Kidney capillary endothelial cell (primary cell): ENCODE measurements around the gene EMC10.
A peak's percentile ranks its signal among the peaks of the same experiment; 100 is the strongest.
"Not testable (repeated sequence)": the region's sequence is repeated elsewhere in the genome, so short reads cannot be mapped to it uniquely, and the experiment has no call there.

ENCODE experiments used
- DNase-seq: peaks from one replicate; pipeline ENCODE4 v3.0.0-alpha.2; 2018; ENCODE audit warnings: low spot score

The EMC10 gene

DNA sequence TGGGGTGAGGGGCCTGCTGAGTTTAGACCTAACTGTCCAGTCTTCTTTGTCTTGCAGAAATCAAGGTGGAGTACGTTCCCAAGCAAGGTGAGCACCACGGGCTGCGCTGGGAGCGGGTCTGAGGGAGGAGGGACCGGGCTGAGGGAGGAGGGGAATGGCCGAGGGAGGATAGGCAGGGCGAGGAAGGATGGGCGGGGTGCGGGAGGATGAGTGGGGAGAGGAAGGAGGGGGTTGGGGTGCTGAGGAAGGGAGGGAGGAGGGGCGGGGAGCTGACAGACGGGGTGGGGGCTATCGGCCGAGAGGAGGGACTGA lies 25.1 kb upstream of the EMC10 start:
- no peak for DNase-seq

DNA sequence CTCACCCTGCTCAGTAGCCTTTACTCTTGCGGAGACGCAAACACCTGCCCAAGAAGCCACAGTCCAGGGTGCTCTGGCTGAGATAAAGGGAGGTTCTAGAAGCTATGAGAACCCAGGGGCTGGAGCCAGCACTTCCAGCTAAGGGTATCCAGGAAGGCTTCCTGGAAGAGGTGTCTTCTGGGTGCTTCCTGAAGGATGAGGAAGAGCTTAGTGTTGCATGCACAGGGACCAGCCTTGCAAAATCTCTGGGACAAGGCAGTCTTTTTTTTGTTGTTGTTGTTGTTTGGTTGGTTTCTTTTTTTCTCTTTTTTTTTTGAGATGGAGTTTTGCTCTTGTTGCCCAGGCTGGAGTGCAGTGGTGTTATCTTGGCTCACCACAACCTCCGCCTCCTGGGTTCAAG lies 23.1 kb upstream of the EMC10 start:
- no peak for DNase-seq

DNA sequence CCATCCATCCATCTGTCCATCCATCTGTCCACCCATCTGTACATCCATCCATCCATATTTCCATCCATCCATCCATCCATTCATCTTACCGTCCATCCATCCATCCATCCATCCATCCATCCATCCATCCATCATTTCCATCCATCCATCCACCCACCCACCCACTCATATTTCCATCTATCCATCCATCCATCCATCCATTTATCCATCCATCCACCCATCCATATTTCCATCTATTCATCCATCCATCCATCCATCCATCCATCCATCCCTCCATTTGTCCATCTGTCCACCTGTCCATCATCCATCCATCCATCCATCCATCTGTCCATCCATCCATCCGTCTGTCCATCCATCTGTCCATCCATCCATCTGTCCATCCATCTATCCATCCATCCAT lies 20.3 kb upstream of the EMC10 start:
- no peak for DNase-seq

DNA sequence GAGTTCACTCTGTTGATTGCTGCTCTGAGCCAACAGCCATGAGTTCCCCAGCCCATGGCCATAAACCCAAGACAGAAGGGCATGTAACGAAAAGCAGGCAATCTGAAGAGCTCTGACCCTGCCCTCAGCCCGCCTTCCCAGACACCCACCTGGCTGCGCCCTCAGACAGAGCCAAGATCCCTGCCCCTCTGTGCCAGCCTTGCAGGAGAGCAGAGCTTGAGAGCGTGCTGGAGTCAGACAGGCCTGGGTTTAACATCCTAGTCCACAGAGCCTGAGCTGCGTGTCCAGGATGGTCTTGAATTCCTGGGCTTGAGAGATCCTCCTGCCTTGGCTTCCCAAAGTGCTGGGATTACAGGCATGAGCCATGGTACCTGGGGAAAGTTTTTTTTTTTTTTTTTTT lies 19.0 kb upstream of the EMC10 start:
- DNase-seq = no peak

DNA sequence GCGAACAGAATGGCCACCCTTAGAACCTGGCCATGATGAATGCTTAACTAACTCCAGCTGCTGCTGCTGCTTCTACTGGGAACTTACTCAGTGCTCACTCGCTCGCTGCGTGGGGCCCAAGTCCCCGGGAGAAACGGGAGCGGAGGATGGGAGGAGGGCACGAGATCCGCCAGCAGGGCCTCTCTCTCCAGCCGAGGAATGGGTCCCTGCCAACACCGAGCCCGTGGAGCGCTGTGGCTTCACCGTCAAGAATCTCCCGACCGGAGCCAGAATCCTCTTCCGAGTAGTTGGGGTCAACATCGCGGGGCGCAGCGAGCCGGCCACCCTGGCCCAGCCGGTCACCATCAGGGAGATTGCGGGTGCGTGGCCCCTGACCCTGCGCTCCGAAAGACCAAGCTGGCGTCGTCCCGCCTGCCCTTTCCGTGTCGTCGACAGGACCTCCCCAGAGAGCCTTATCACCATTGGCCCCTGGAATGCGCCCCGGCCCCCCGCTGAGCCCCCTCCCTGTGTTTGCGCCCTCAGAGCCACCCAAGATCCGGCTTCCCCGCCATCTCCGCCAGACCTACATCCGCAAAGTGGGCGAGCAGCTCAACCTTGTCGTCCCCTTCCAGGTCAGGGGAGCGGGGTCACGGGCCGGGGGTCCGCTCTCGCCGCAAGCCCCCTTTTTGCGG lies 17.8 kb upstream of the EMC10 start:
- DNase-seq = no peak

DNA sequence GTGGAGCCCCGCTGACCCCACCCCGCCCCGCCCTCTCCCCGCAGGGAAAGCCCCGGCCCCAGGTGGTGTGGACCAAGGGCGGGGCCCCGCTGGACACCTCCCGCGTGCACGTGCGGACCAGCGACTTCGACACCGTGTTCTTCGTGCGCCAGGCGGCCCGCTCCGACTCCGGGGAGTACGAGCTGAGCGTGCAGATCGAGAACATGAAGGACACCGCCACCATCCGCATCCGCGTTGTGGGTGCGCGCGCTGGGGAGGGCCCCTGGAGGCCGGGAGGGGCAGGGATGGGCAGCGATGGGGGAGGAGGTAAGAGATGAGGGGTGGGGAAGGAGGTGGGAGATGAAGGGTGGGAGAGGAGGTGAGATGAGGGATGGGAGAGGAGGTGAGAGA lies 17.2 kb upstream of the EMC10 start:
- no peak for DNase-seq

DNA sequence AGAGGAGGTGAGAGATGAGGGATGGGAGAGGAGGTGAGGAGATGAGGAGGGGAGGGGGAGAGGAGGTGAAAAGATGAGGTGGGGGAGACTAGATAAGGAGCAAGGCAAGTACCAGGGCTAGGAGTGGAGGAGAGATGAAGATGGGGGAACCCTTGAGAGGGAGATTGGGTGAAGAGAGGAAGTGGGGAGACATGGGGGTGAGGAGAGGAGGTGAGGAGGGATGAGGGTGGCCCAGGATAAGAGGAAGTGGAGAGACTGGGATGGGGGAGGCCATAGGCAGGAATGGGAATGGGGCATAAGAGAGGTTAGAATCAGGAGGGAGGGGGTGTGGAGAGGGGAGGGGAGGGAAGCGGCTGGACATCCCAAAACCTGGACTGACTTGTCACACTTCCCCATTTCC lies 16.7 kb upstream of the EMC10 start:
- no peak for DNase-seq

DNA sequence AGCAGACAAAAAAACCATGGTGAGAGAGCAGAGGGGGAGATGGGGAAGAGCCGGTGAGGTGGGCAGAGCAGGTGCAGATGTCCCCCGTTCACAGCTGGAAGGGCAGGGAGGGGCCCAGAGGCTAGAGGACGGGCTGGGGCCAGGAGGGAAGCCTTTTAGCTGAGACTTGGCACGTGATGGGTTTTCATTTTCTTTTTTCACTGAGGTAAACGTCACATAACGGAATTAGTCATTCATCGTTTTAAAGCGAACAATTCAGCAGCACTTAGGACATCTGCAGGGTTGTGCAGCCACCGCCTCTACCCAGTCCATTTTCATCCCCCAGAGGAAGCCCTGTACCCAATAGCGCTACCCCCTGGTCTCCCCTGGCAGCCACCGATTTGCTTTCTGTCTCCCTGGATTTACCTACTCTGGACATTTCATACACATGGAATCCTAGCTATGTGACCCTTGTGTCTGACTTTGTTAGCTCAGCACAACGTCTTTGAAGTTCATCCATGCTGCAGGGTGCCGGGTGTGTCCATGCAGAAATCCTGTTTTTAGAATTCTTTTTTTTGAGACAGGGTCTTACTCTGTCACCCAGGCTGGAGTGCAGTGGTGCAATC lies 16.0 kb upstream of the EMC10 start:
- DNase-seq = no peak

DNA sequence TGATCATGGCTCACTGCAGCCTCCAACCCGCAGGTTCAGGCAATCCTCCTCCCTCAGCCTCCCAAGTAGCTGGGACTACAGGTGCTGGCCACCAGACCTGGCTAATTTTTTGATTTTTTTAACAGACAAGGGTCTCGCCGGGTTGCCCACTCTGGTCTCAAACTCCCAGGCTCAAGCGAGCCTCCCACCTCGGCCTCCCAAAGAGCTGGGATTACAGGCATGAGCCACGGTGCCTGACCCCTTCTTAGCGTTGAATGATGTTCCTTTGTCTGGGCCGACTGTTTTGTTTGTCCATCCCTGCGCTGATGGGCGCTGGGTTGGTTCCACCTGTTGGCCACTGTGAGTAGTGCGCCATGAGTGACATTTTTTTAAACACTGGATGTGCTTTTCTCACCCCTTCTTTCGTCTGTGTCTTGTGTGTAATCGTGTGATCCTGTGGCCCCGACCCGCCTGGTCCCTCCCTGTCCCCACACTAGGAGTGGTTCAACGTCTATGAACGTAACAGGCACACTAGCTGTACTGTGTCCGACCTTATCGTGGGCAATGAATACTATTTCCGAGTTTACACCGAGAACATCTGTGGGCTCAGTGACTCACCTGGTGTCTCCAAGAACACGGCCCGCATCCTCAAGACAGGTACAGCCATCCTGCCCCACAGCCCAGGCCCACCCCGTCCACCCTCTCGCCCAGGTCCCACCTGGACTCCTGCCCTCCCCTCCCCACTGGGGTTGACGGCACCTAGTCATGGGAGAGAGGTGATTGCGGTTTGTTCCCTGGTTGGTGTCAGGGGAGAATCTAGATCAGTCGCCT lies 15.0 kb upstream of the EMC10 start:
- DNase-seq = peak; percentile 59

DNA sequence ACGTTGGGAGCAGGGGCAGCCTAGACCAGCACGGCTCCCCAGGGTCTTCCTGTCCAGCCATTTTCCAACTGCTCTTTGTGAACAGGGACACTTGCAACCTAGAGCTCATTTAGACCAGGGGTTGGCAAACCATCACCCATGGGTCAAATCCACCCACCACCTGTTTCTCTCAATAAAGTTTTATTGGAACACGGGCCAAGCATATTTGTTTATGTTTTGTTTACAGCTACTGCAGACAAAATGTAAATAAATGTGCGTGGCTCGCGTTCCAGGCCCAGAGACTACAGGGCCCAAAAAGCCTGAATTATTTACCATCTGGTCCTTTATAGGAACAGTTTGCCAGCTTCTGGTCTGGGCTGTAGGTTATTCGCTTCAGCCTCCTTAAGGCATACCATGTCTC lies 13.3 kb upstream of the EMC10 start:
- no peak for DNase-seq

DNA sequence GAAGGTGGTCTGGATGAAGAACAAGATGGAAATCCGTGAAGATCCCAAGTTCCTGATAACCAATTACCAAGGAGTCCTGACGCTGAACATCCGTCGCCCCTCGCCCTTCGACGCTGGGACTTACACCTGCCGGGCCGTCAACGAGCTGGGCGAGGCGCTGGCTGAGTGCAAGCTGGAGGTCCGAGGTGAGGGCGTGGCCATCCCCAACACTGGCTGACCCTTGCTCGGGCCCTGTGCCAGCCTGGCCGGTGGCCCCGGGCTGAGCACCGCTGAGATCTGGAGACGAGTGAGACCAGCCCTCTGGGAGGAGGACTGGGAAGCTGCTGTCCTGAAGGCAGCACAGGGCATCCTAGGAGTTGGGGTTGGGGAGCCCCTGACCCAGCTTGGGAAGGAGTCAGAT lies 12.0 kb upstream of the EMC10 start:
- DNase-seq = no peak

DNA sequence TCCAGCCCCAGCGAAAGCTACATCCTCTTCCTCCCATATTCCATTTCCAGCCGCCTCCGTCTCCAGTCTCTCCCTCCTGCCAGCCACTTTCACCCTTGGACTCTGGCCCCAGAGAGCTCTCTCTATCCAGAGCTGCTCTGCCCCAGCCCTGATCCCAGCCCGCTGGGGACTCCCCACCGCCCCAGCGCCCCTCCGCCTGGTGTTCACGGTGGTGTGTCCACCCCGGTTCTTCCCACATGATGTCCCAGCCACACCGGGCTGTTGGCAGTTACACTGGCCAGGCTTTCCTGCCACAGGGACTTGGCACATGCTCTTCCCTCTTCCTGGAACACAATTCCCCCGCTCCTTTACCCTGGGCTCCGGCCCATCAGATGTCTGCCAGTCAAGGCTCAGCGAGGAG lies 11.3 kb upstream of the EMC10 start:
- DNase-seq = no peak

DNA sequence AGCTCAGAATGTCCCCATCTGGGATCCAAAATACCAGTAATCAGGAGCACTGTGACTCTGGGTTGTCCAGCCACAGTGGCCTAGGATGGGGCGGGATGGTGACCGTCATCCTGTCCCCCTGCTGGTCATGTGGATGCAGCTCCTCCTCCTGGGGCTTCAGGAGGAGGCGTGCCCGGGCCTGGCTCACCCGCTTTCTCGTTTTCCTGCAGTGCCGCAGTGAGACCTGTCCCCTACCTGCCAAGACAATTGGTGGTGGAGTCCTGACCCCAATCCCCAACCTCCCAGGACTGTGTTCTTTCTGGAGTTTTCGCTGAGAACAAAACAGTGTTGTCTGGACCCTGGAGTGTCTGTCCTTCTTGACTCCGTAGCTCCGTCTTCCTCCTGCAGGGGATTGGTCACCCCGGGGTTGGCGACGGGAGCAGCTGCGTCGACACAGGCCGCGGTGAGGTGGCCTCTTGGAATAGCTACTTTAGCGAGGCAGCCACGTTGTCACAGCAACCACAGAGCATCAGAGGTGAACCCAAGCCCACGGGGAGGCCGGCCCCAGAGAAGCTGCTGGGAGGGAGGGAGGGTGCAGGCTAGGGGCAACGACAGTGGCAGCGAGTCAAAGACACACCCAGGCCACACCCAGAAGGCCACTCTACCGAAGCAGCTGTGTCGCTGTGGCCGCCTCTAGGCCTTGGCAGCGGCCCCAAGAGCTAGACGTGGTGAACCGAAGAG lies 10.2 kb upstream of the EMC10 start:
- DNase-seq = peak; percentile 18

DNA sequence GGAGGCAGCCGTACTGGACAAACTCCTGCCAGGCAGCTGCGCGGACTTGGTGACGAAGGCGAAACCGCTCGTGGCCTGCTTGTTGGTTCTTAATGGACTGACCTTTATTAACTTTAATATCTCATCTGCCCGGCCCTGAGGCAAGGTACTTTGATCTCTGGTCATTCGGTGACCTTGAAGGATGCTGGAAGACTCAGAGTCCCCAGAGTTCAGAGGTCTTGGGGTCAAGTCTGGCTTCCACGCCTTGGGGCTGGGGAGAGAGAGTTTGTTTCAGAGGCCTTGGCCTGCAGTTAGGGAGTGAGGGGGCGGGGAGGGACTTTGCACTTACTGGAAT lies 9.6 kb upstream of the EMC10 start:
- DNase-seq = no peak

DNA sequence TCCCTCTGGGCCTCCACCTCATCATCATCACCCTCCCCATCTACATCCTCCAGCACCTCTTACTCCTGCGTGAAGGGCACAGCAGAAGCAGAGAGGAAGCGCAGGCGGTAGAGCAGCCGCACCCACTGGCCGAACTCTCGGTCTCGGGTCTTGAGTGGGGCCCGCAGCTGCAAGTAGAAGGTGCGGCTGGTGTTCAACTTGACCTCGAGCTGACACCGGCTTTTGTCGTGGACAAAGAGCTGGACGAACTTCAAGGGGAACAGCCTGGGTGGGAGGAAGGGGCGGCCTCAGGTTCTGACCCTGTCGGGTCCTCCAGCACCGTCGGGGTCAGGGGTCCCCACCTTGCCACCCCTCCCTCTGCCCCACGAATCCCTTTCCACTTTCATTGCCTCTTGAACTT lies 8.7 kb upstream of the EMC10 start:
- DNase-seq = no peak

DNA sequence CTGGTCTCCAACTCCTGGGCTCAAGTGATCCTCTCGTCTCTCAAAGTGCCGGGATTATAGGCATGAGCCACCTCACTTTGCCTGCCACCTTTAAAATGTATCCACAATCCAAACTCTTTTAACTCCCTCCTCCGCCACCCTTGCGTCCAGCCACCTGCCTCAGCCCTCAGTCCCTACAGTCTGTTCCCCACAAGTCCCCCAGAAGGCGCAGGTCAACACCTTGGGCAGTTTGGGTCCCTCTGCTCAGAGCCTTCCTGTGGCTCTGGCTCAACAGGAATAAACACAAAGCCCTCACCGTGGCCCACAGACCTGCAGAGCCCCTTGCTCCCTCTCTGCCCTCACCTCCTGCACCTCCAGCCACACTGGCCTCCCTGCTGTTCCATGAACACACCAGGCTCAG lies 7.5 kb upstream of the EMC10 start:
- DNase-seq = no peak

DNA sequence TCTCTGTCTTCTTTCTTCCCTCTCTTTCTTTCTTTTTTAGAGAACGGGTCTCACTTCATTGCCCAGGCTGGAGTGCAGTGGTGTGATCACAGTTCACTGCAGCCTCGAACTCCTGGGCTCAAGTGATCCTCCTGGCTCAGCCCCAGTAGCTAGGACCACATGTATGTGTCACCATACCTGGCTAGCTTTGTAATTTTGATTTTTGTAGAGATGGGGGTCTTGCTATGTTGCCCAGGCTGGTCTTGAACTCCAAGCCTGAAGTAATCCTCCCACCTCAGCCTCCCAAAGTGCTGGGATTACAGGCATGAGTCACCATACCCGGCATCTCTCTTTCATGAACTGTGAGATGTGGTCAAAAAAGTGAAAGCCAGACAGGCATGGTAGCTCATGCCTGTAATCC lies 3.0 kb upstream of the EMC10 start:
- not testable (repeated sequence) for DNase-seq

DNA sequence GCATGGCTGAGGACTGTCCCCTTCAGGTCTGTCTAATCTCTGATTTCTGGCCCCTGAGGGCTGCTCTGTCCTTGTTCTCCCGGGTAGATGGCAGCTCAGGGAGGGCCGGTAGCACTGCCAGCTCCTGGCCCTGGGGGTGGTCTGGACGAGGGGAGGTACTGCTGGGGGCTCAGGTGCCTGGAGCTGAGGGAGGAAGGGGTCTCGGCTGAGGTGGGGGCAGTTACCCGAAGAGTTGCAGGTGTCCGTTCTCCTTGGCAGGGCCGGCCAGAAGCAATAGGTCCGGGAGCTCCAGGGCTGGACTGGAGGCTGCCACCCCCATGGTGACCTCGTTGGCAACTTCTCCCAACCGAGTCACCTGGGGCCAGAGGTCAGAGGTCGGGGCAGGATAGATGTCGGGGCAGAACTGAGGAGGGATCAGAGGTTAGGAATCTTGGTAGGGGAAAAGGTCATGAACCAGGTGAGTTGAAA lies 1.2 kb upstream of the EMC10 start:
- no peak for DNase-seq

DNA sequence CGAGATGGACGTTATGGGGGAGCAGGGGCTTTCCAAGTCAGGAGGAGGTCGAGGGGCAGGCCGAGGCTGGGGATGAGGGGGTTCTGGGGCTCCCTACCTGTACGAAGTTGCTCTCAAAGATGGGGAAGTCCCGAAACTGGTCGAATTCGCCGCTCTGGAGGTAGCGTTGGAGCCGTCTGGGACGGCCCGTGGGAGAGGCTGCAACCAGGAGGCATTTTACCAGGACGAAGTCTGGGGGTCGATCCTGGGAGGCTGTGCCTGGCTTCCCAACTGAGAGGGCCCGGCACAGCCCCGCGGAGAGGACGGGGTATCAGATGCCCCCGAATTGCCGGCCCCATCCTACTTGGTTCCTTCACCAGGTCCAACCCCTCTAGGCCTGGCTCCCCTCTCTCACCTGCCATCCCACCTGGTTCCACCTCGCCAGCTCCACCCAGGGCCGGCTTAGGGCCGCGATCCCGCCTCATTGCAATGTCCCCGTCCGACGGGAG lies 527 bp upstream of the EMC10 start:
- no peak for DNase-seq

DNA sequence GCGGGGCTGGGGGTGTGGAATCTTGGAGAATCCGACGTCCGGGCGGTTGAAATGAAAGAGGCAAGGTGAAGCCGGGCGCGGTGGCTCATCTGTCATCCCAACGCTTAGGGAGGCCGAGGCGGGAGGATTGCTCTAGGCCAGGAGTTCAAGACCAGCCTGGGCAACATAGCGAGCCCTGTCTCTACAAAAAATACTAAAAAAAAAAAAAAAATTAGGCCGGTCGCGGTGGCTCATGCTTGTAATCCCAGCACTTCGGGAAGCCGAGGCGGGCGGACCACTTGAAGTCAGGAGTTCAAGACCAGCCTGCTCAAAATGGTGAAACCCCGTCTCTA lies 566 bp downstream of the EMC10 start:
- DNase-seq = no peak

DNA sequence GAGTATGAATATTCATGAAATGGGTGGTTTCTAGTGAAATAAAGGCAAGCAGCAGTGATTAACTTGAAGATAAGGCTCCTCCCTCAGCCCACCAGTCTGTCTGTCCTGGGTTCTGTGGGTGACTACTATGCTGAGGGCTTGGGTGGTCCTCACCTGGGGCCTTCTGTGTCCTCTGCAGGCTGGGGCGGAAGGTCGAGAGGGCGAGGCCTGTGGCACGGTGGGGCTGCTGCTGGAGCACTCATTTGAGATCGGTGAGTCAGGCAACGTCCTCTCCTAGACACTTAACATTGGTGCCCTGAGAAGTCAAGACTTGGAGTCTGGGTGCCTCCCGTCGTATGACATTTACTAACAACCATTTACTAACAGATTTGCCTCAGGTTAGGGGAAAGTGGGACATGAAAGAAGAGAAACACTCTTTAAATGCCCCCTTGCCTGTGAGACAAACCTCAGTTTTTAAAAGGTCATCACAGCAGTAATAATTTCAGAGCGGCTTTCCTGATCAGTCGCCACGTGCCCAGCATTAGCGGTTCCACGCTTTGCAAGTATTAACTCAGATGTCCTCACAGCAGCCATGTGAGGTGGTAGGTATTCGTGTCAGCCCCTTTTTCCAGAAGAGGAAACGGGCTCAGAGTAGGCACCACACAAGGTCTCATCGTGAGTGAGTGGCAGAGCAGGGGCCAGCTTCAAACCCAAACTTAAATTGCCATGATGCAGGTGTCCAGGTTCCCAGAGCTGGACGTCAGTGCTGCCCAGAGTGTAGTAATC lies 1.6 kb downstream of the EMC10 start:
- DNase-seq = no peak
